HepG2 (cell line): ENCODE data around the gene TOMM20. TPM values are rescaled to one million over a fixed set of nuclear protein-coding genes. Genes with fewer than 3 reads are reported as not detected.
A peak's percentile ranks its signal among the peaks of the same experiment; 100 is the strongest.

Experiments used
- ARID3A ChIP-seq: IDR thresholded peaks from 2 replicates; pipeline ENCODE4 v1.6.1; 2012; ENCODE audit warnings: low read depth, low read length, improper control_type of control experiment
- CEBPZ ChIP-seq: IDR thresholded peaks from 2 replicates; pipeline ENCODE4 v1.6.1; 2012; ENCODE audit warnings: low read length, improper control_type of control experiment
- IRX3 ChIP-seq: sonication (generic); formaldehyde crosslinking; IDR thresholded peaks from 2 replicates; pipeline ENCODE4 v1.8.1; 2023; ENCODE audit warnings: mild to moderate bottlenecking, low read depth, missing genetic modification reagents, borderline replicate concordance
- KMT2A ChIP-seq: sonication (generic); formaldehyde crosslinking; IDR thresholded peaks from 2 replicates; pipeline ENCODE4 v1.4.0; 2020; ENCODE audit warnings: missing genetic modification reagents
- PHF8 ChIP-seq: sonication (generic); formaldehyde crosslinking; IDR thresholded peaks from 2 replicates; pipeline ENCODE4 v1.5.0; 2020; ENCODE audit warnings: missing genetic modification reagents
- ZIK1 ChIP-seq: sonication (generic); formaldehyde crosslinking; IDR thresholded peaks from 2 replicates; pipeline ENCODE4 v1.5.0; 2020; ENCODE audit warnings: mild to moderate bottlenecking, low read depth, missing genetic modification reagents, borderline replicate concordance
- ZNF841 ChIP-seq: sonication (generic); formaldehyde crosslinking; IDR thresholded peaks from 2 replicates; pipeline ENCODE4 v1.8.1; 2023; ENCODE audit warnings: missing genetic modification reagents, borderline replicate concordance
- polyA plus RNA-seq, 8 experiments: library from polyadenylated mRNA; depleted of rRNA in 3 of 8; stranded (reverse) in 7 of 8; unstranded in 1 of 8; fragments of >200 nt; fragmentation: Illumina TruSeq in 4 of 8; extraction: Trizol in 4 of 8; gene quantifications; 2 replicates each; pipeline versions ENCODE4 v1.2.1 to v1.2.3, GENCODE V29; 2011 to 2016; ENCODE audit warnings: low read depth in 4 of 8, missing spikeins in 1 of 8, mixed read lengths in 1 of 8; ENCODE audit not compliant: insufficient read depth in 1 of 8
- total RNA-seq, 5 experiments: library from RNA; depleted of rRNA; stranded (reverse); fragments of >200 nt; fragmentation: Illumina TruSeq; extraction: Trizol; gene quantifications; 2 replicates each; pipeline ENCODE4 v1.2.3, GENCODE V29; 2016; ENCODE audit warnings: low read depth in 1 of 5
- TF ChIP-seq, protein P1 (sequence below), 2 experiments: sonication (generic) in 1 of 2; formaldehyde crosslinking in 1 of 2; IDR thresholded peaks; 2 replicates each; pipeline versions ENCODE4 v1.5.1 to v1.6.1; 2011 to 2020; ENCODE audit warnings: borderline replicate concordance in 1 of 2, low read depth in 1 of 2, low read length in 1 of 2, mild to moderate bottlenecking in 1 of 2, missing genetic modification reagents in 1 of 2, moderate library complexity in 1 of 2
- TF ChIP-seq, protein P2 (sequence below): sonication (generic); formaldehyde crosslinking; IDR thresholded peaks from 2 replicates; pipeline ENCODE4 v1.4.0; 2020; ENCODE audit warnings: missing genetic modification reagents
- TF ChIP-seq, protein P3 (sequence below), 2 experiments: IDR thresholded peaks; 2 replicates each; pipeline ENCODE4 v1.6.1; 2011 to 2012; ENCODE audit warnings: low read length in 2 of 2, borderline replicate concordance in 1 of 2, low read depth in 1 of 2, mild to moderate bottlenecking in 1 of 2, moderate library complexity in 1 of 2

Gene TOMM20
- total and polyA plus RNA-seq, 2 of the 13 experiments (the other 11 are each of a cell fraction or from before 2014, with no cell fraction given) = 153 to 376 TPM

DNA sequence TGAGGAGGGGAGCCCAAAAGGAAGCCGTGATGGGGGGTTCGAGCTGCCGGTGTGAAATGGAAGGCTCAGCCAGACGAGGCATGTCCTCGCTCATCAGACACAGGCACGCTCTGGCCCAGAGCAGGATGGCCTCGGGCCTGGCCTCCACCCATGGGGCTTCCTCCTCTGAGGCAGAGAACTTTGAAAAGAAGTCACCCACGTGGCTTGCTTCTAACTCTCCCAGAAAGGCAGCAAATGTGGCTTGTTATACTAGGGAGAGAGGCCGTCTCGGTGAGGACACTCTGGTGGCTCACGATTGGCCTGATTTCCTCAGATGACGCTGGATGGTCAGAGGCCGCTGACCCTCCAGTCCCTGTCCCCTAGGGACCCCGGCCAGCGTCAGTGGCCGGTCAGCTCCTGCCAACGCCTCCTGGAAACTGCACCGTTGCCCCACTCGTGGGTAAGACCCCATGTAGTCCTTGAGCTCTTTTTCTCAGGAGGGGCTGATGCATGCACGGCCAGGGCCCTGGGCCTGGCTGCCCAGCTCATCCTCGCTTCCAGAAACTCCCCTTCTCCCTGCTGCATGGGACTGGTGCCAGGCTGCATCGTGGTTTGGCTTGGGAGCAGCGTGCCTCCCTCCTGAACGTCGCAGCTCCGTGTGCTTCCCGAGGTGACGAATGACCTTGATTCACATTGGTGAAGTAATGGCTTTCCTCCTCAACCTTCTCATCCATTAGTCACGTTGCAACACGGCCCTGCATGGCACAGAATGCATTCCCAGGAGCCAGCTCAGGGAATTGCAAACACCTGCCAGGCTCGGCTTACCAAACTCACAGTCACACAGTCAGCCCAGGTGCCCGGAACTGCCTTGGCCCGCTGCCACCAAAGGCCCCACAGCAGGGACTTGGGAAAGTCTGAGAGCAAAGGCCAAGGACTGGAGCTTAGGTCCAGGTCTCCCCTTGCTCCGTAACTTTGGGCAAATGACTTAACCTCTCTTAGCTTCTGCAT, 58.8 kb downstream of the TOMM20 start (continued):
- no peak for TF ChIP-seq CEBPZ
- TF ChIP-seq IRX3 (CRISPR knock-in tag) = peak; percentile 55; the same call in 1 of the 2 replicates
- peak; percentile 36; the same call in 1 of the 2 replicates for TF ChIP-seq KMT2A
- peak; percentile 64; the same call in 1 of the 2 replicates for TF ChIP-seq PHF8 (CRISPR knock-in tag)
- TF ChIP-seq, protein P1, sequence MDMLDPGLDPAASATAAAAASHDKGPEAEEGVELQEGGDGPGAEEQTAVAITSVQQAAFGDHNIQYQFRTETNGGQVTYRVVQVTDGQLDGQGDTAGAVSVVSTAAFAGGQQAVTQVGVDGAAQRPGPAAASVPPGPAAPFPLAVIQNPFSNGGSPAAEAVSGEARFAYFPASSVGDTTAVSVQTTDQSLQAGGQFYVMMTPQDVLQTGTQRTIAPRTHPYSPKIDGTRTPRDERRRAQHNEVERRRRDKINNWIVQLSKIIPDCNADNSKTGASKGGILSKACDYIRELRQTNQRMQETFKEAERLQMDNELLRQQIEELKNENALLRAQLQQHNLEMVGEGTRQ (IDR thresholded peaks at IDR 0.05; ENCODE audit: low read depth, low read length) = peak; percentile 45; the same call in 1 of the 2 replicates
- TF ChIP-seq, protein P1 (CRISPR knock-in tag; IDR thresholded peaks at IDR 0.05; ENCODE audit: borderline replicate concordance) = no peak
- no peak for TF ChIP-seq ZNF841 (CRISPR knock-in tag)
- TF ChIP-seq, protein P2, sequence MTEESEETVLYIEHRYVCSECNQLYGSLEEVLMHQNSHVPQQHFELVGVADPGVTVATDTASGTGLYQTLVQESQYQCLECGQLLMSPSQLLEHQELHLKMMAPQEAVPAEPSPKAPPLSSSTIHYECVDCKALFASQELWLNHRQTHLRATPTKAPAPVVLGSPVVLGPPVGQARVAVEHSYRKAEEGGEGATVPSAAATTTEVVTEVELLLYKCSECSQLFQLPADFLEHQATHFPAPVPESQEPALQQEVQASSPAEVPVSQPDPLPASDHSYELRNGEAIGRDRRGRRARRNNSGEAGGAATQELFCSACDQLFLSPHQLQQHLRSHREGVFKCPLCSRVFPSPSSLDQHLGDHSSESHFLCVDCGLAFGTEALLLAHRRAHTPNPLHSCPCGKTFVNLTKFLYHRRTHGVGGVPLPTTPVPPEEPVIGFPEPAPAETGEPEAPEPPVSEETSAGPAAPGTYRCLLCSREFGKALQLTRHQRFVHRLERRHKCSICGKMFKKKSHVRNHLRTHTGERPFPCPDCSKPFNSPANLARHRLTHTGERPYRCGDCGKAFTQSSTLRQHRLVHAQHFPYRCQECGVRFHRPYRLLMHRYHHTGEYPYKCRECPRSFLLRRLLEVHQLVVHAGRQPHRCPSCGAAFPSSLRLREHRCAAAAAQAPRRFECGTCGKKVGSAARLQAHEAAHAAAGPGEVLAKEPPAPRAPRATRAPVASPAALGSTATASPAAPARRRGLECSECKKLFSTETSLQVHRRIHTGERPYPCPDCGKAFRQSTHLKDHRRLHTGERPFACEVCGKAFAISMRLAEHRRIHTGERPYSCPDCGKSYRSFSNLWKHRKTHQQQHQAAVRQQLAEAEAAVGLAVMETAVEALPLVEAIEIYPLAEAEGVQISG (CRISPR knock-in tag) = peak; percentile 63
- TF ChIP-seq, protein P3, sequence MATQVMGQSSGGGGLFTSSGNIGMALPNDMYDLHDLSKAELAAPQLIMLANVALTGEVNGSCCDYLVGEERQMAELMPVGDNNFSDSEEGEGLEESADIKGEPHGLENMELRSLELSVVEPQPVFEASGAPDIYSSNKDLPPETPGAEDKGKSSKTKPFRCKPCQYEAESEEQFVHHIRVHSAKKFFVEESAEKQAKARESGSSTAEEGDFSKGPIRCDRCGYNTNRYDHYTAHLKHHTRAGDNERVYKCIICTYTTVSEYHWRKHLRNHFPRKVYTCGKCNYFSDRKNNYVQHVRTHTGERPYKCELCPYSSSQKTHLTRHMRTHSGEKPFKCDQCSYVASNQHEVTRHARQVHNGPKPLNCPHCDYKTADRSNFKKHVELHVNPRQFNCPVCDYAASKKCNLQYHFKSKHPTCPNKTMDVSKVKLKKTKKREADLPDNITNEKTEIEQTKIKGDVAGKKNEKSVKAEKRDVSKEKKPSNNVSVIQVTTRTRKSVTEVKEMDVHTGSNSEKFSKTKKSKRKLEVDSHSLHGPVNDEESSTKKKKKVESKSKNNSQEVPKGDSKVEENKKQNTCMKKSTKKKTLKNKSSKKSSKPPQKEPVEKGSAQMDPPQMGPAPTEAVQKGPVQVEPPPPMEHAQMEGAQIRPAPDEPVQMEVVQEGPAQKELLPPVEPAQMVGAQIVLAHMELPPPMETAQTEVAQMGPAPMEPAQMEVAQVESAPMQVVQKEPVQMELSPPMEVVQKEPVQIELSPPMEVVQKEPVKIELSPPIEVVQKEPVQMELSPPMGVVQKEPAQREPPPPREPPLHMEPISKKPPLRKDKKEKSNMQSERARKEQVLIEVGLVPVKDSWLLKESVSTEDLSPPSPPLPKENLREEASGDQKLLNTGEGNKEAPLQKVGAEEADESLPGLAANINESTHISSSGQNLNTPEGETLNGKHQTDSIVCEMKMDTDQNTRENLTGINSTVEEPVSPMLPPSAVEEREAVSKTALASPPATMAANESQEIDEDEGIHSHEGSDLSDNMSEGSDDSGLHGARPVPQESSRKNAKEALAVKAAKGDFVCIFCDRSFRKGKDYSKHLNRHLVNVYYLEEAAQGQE (IDR thresholded peaks at IDR 0.05; ENCODE audit: borderline replicate concordance in 1 of 2, low read depth in 1 of 2, low read length in 2 of 2) = peak in 1 of 2 experiments; percentile 51; a peak in 2 of 4 replicates
- TF ChIP-seq ZIK1 (CRISPR knock-in tag) = no peak
- TF ChIP-seq ARID3A = 0 out of 2 replicates have a peak, but pooled peaks have one; percentile 40
